HG02759 (cell line): ENCODE data around the gene ALDOC.

Experiments used
- ATAC-seq: cut with Tn5 transposase; IDR thresholded peaks from one replicate; pipeline ENCODE4 v1.9.1; 2021; ENCODE audit warnings: mild to moderate bottlenecking, moderate library complexity; ENCODE audit not compliant: unreplicated experiment

ALDOC gene

GRCh38 chr17:28533091-28533807 is 43.4 kb downstream of the ALDOC start:
- no peak for ATAC-seq

- no peak for ATAC-seq
These were observed 44.4 kb downstream of the ALDOC start for GRCh38 chr17:28532050-28532960.

GRCh38 chr17:28530926-28531325 is 45.8 kb downstream of the ALDOC start:
- no peak for ATAC-seq

GRCh38 chr17:28530250-28530649 is 46.4 kb downstream of the ALDOC start:
- no peak for ATAC-seq

GRCh38 chr17:28529013-28529400 is 47.7 kb downstream of the ALDOC start:
- ATAC-seq = no peak

- ATAC-seq = no peak
These were observed 48.2 kb downstream of the ALDOC start for GRCh38 chr17:28528327-28529012.

- no peak for ATAC-seq
These were observed 48.8 kb downstream of the ALDOC start for GRCh38 chr17:28527859-28528258.

GRCh38 chr17:28527181-28527681 is 49.5 kb downstream of the ALDOC start:
- no peak for ATAC-seq

GRCh38 chr17:28526381-28526780 is 50.3 kb downstream of the ALDOC start:
- no peak for ATAC-seq

- no peak for ATAC-seq
These were observed 51.9 kb downstream of the ALDOC start for GRCh38 chr17:28524476-28525424.

GRCh38 chr17:28523876-28524275 is 52.8 kb downstream of the ALDOC start:
- no peak for ATAC-seq

- ATAC-seq = no peak
These were observed 53.5 kb downstream of the ALDOC start for GRCh38 chr17:28523186-28523585.
